Activated naive CD8-positive, alpha-beta T cell treated with anti-CD3 and anti-CD28 coated beads, Interleukin-2, amount 50 U/mL, for 16 hours (primary cell): Measurements from ENCODE around the gene FLT3LG.

Experiments
- DNase-seq: peaks from one replicate; pipeline ENCODE4 v3.0.0-alpha.2; 2020; ENCODE audit warnings: low read depth, low spot score

The FLT3LG gene

GRCh38 chr19:49512970-49513745 is 39.1 kb downstream of the FLT3LG start:
- DNase-seq: no peak

GRCh38 chr19:49513746-49514118 is 39.7 kb downstream of the FLT3LG start:
- no peak for DNase-seq

GRCh38 chr19:49514151-49514550 is 40.1 kb downstream of the FLT3LG start:
- DNase-seq: no peak

- DNase-seq: no peak
Measured at GRCh38 chr19:49515767-49516166, 41.8 kb downstream of the FLT3LG start.

GRCh38 chr19:49518033-49518432 is 44.0 kb downstream of the FLT3LG start:
- no peak for DNase-seq

- DNase-seq: no peak
Measured at GRCh38 chr19:49520705-49521319, 46.8 kb downstream of the FLT3LG start.

- DNase-seq: no peak
Measured at GRCh38 chr19:49524812-49525455, 50.9 kb downstream of the FLT3LG start.

GRCh38 chr19:49528211-49528771 is 54.3 kb downstream of the FLT3LG start:
- no peak for DNase-seq

- no peak for DNase-seq
Measured at GRCh38 chr19:49530708-49531107, 56.7 kb downstream of the FLT3LG start.

- DNase-seq: peak; percentile 67
Measured at GRCh38 chr19:49533551-49534488, 59.8 kb downstream of the FLT3LG start.

GRCh38 chr19:49534632-49535385 is 60.8 kb downstream of the FLT3LG start:
- no peak for DNase-seq
